ENCODE data around the gene ITIH5.

- TF ChIP-seq POLR2A (IDR thresholded peaks at IDR 0.05; ENCODE audit: low read length) (no peak), GATA1 (IDR thresholded peaks at IDR 0.05; ENCODE audit: low read depth, low read length) (no peak)
Observed at GRCh38 chr10:7696545-7696944, 29.8 kb upstream of the ITIH5 start.
